Stomach (tissue), 4 donors: ENCODE results near the gene PRC1.

ENCODE experiments used
- CTCF ChIP-seq, 7 experiments: fragments of 450-650 bp in 4 of 7; fragments of 200-600 bp in 3 of 7; sonication (generic) in 3 of 7; IDR thresholded peaks; one replicate each; pipeline ENCODE4 v1.5.1; 2016 to 2019; ENCODE audit warnings: antibody characterized with exemption in 7 of 7, control low read depth in 2 of 7, mild to moderate bottlenecking in 1 of 7
- EP300 ChIP-seq: sonication (generic); formaldehyde crosslinking; IDR thresholded peaks from one replicate; pipeline ENCODE4 v1.6.1; 2017; ENCODE audit warnings: antibody characterized with exemption
- POLR2AphosphoS5 ChIP-seq, 3 donors: sonication (generic); formaldehyde crosslinking; IDR thresholded peaks; one replicate each; pipeline ENCODE4 v1.6.1; 2016; ENCODE audit warnings: antibody characterized with exemption in 3 of 3

- no peak for TF ChIP-seq CTCF (IDR thresholded peaks at IDR 0.05)
- peak; percentile 84 to 97 (median 88) for TF ChIP-seq POLR2AphosphoS5 (IDR thresholded peaks at IDR 0.05)
- TF ChIP-seq EP300, result no peak
These were observed 27.9 kb upstream of the PRC1 start, which contains the start of gene VPS33B for GRCh38 chr15:91022075-91022831.
